ENCODE data around the gene CADPS2. TPM values are rescaled to one million over a fixed set of nuclear protein-coding genes. Genes with fewer than 3 reads are reported as not detected.

Gene CADPS2
- total RNA-seq, 1 experiment from 2014 or later: 12.2 TPM

GRCh38 chr7:122298618-122299017, 587.6 kb downstream of the CADPS2 start (continued):
- TF ChIP-seq FOXJ3 (CRISPR knock-in tag; IDR thresholded peaks at IDR 0.05; ENCODE audit: borderline replicate concordance) (no peak), ATF1 (CRISPR knock-in tag; IDR thresholded peaks at IDR 0.05) (no peak), ERG (CRISPR knock-in tag; IDR thresholded peaks at IDR 0.05) (no peak)

- TF ChIP-seq ZBTB43 (CRISPR knock-in tag; IDR thresholded peaks at IDR 0.05): no peak
- no peak for TF ChIP-seq CBFB (CRISPR knock-in tag; IDR thresholded peaks at IDR 0.05; ENCODE audit: low read depth)
- TF ChIP-seq, protein P1, sequence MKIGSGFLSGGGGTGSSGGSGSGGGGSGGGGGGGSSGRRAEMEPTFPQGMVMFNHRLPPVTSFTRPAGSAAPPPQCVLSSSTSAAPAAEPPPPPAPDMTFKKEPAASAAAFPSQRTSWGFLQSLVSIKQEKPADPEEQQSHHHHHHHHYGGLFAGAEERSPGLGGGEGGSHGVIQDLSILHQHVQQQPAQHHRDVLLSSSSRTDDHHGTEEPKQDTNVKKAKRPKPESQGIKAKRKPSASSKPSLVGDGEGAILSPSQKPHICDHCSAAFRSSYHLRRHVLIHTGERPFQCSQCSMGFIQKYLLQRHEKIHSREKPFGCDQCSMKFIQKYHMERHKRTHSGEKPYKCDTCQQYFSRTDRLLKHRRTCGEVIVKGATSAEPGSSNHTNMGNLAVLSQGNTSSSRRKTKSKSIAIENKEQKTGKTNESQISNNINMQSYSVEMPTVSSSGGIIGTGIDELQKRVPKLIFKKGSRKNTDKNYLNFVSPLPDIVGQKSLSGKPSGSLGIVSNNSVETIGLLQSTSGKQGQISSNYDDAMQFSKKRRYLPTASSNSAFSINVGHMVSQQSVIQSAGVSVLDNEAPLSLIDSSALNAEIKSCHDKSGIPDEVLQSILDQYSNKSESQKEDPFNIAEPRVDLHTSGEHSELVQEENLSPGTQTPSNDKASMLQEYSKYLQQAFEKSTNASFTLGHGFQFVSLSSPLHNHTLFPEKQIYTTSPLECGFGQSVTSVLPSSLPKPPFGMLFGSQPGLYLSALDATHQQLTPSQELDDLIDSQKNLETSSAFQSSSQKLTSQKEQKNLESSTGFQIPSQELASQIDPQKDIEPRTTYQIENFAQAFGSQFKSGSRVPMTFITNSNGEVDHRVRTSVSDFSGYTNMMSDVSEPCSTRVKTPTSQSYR (CRISPR knock-in tag; IDR thresholded peaks at IDR 0.05): no peak
- no peak for TF ChIP-seq TCF7 (CRISPR knock-in tag; IDR thresholded peaks at IDR 0.05; ENCODE audit: low read depth)
- TF ChIP-seq JUN (CRISPR knock-in tag; IDR thresholded peaks at IDR 0.05): no peak
- TF ChIP-seq IRF2 (CRISPR knock-in tag; IDR thresholded peaks at IDR 0.05; ENCODE audit: borderline replicate concordance, low read depth): no peak
- TF ChIP-seq, protein P2, sequence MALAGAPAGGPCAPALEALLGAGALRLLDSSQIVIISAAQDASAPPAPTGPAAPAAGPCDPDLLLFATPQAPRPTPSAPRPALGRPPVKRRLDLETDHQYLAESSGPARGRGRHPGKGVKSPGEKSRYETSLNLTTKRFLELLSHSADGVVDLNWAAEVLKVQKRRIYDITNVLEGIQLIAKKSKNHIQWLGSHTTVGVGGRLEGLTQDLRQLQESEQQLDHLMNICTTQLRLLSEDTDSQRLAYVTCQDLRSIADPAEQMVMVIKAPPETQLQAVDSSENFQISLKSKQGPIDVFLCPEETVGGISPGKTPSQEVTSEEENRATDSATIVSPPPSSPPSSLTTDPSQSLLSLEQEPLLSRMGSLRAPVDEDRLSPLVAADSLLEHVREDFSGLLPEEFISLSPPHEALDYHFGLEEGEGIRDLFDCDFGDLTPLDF (CRISPR knock-in tag; IDR thresholded peaks at IDR 0.05): no peak
- no peak for TF ChIP-seq ZNF219 (CRISPR knock-in tag; IDR thresholded peaks at IDR 0.05; ENCODE audit: borderline replicate concordance)
- TF ChIP-seq USF1 (CRISPR knock-in tag; IDR thresholded peaks at IDR 0.05): no peak
- no peak for TF ChIP-seq ERG (CRISPR knock-in tag; IDR thresholded peaks at IDR 0.05)
- no peak for TF ChIP-seq ZNF416 (CRISPR knock-in tag; IDR thresholded peaks at IDR 0.05)
- no peak for TF ChIP-seq ZNF425 (CRISPR knock-in tag; conservative IDR thresholded peaks at IDR 0.05)
- TF ChIP-seq, protein P3, sequence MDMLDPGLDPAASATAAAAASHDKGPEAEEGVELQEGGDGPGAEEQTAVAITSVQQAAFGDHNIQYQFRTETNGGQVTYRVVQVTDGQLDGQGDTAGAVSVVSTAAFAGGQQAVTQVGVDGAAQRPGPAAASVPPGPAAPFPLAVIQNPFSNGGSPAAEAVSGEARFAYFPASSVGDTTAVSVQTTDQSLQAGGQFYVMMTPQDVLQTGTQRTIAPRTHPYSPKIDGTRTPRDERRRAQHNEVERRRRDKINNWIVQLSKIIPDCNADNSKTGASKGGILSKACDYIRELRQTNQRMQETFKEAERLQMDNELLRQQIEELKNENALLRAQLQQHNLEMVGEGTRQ (CRISPR knock-in tag; IDR thresholded peaks at IDR 0.05): no peak
- no peak for TF ChIP-seq PRRX2 (CRISPR knock-in tag; IDR thresholded peaks at IDR 0.05)
- TF ChIP-seq ZNF423 (CRISPR knock-in tag; IDR thresholded peaks at IDR 0.05): no peak
- TF ChIP-seq ZNF263 (CRISPR knock-in tag; IDR thresholded peaks at IDR 0.05; ENCODE audit: low read depth): no peak
- TF ChIP-seq ZNF317 (CRISPR knock-in tag; IDR thresholded peaks at IDR 0.05; ENCODE audit: borderline replicate concordance, low read depth): no peak
- TF ChIP-seq, protein P4, sequence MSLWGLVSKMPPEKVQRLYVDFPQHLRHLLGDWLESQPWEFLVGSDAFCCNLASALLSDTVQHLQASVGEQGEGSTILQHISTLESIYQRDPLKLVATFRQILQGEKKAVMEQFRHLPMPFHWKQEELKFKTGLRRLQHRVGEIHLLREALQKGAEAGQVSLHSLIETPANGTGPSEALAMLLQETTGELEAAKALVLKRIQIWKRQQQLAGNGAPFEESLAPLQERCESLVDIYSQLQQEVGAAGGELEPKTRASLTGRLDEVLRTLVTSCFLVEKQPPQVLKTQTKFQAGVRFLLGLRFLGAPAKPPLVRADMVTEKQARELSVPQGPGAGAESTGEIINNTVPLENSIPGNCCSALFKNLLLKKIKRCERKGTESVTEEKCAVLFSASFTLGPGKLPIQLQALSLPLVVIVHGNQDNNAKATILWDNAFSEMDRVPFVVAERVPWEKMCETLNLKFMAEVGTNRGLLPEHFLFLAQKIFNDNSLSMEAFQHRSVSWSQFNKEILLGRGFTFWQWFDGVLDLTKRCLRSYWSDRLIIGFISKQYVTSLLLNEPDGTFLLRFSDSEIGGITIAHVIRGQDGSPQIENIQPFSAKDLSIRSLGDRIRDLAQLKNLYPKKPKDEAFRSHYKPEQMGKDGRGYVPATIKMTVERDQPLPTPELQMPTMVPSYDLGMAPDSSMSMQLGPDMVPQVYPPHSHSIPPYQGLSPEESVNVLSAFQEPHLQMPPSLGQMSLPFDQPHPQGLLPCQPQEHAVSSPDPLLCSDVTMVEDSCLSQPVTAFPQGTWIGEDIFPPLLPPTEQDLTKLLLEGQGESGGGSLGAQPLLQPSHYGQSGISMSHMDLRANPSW (CRISPR knock-in tag; conservative IDR thresholded peaks at IDR 0.05; ENCODE audit: low read depth): no peak
- TF ChIP-seq ZNF396 (CRISPR knock-in tag; IDR thresholded peaks at IDR 0.05; ENCODE audit: borderline replicate concordance): no peak
- Mint-ChIP-seq H3K4me1 (peaks cover 40% of the 10 kb centered on the region), H3K27me3 (ENCODE audit: low read depth) (peaks cover 60% of the 10 kb centered on the region), H3K4me3 (no peak overlapping the region), H3K36me3 (no peaks in the 10 kb centered on the region), H3K27ac (no peak overlapping the region), H3K9me3 (no peaks in the 10 kb centered on the region)
- CTCF ChIA-PET: interaction anchor here (1.0 kb wide), 1 partner anchor 12 kb away, joined by 3 read pairs; no protein-coding TSS in a partner anchor
- POLR2A ChIA-PET: no interaction called here
- DNase-seq (ENCODE audit: low spot score) (no peak), ATAC-seq (no peak)
Measured at GRCh38 chr7:122298131-122298530, 588.1 kb downstream of the CADPS2 start.

Measured in WTC11 (cell line).